ENCODE data around the gene ZNF236. TPM values are rescaled to one million over a fixed set of nuclear protein-coding genes. Genes with fewer than 3 reads are reported as not detected.

ZNF236 gene
- polyA plus RNA-seq, 3 donors, result 1.7 to 6.5 (median 2.4) TPM

DNA sequence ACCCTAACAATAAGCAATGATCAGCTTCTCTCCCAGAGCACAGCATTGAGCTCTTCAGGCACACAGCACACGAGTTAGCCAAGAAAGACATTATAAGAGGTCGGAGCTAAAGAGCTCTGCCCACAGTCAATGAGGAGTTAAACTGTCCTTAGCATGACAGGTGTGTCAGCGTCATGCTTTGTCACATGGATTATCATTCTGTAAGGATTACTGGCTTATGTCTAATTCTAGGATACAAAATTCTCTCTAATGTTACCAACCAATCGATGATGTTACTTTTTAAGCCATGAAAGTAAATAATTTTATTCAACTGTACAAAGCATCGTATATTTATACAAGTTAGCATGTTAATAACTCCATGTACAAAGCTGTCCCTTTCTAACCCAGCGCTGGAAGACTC is 108.8 kb downstream of the ZNF236 start:
- Histone ChIP-seq H3K9me3 (replicated peaks in 1 of 2; ENCODE audit: control insufficient read depth in 1 of 2, insufficient read depth in 1 of 2, low read length in 2 of 2) (no peaks in the 10 kb centered on the region), H4K20me1 (ENCODE audit: insufficient read depth, low read length) (no peaks in the 10 kb centered on the region), H3K4me2 (replicated peaks; ENCODE audit: extremely low read depth, low read length, poor library complexity, severe bottlenecking) (no peak overlapping the region), H3K27me3 (ENCODE audit: control insufficient read depth in 2 of 2, insufficient read depth in 2 of 2, low read length in 2 of 2) (no peaks in the 10 kb centered on the region), H3K4me1 (ENCODE audit: control insufficient read depth in 1 of 2, insufficient read depth in 2 of 2, low read length in 2 of 2) (no peaks in the 10 kb centered on the region), H3K36me3 (replicated peaks in 1 of 2; ENCODE audit: control insufficient read depth in 1 of 2, insufficient read depth in 2 of 2, low read length in 2 of 2) (peaks cover 62 to 99% of the 10 kb centered on the region in 2 donors), H3K79me2 (ENCODE audit: insufficient read depth, low read length) (no peaks in the 10 kb centered on the region), H2AFZ (ENCODE audit: insufficient read depth, low read depth, low read length, poor library complexity, severe bottlenecking) (no peak overlapping the region), H3K9ac (ENCODE audit: insufficient read depth, low read length, poor library complexity, severe bottlenecking) (no peak overlapping the region), H3K27ac (ENCODE audit: low read depth in 1 of 2, low read length in 2 of 2) (no peak overlapping the region), H3K4me3 (replicated peaks in 1 of 3; ENCODE audit: low read depth in 2 of 3, low read length in 3 of 3) (no peak overlapping the region)
- intact Hi-C loops (cut with micrococcal nuclease), result no loop called here
- peaks cover 69 to 71% of the 10 kb centered on the region in 2 donors for H3K36me3 Mint-ChIP-seq
- no peak overlapping the region for H3K27ac Mint-ChIP-seq
- no peaks in the 10 kb centered on the region for H3K4me1 Mint-ChIP-seq
- H3K27me3 Mint-ChIP-seq (ENCODE audit: low read depth in 3 of 3), result no peaks in the 10 kb centered on the region
- TF ChIP-seq, protein P1, sequence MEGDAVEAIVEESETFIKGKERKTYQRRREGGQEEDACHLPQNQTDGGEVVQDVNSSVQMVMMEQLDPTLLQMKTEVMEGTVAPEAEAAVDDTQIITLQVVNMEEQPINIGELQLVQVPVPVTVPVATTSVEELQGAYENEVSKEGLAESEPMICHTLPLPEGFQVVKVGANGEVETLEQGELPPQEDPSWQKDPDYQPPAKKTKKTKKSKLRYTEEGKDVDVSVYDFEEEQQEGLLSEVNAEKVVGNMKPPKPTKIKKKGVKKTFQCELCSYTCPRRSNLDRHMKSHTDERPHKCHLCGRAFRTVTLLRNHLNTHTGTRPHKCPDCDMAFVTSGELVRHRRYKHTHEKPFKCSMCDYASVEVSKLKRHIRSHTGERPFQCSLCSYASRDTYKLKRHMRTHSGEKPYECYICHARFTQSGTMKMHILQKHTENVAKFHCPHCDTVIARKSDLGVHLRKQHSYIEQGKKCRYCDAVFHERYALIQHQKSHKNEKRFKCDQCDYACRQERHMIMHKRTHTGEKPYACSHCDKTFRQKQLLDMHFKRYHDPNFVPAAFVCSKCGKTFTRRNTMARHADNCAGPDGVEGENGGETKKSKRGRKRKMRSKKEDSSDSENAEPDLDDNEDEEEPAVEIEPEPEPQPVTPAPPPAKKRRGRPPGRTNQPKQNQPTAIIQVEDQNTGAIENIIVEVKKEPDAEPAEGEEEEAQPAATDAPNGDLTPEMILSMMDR (IDR thresholded peaks at IDR 0.05), result no peak
- DNase-seq, result no peak
- 100% methylated on average over 1 of the region's 6 CpGs for WGBS (ENCODE audit: insufficient coverage)
- H3K4me3 Mint-ChIP-seq, result no peak overlapping the region
- H3K9me3 Mint-ChIP-seq, result no peaks in the 10 kb centered on the region

DNA sequence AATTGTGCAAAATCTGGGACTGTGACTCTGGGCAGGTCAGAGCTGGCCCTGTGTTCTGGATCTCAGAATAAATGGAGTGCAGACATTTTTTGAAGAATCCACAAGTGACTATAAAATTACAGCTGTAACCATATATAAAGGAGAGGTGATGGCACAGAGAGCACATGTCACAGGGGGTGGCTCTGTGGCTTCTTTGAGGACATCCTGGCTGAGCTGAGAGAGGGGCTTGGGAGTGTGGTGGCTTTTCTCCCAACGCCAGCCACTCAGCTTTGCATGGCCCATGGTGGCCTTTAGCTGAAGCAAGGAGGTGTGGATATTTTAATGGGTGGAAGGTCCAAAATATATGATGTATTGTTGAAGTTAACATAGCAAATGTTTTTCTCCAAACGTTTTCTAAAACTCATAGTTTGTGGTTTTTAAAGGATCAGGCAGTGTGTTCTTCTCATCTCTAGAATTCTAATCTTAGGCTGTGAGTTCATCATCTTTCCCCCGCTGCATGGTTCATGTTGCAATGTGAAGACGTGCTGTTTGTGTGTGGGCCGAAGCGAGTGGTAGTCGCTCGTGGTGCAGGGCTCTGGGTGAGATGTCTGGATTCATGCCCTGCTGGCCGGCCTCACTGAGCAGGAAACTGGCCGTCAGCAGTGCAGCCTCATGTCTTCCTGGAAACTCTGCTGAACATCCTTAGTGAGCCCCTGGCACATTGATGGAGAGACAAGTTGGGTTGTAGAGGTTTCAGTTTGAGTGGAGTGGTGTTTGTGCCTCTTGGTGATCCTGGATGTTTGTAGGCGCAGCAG is 109.9 kb downstream of the ZNF236 start:
- WGBS (ENCODE audit: insufficient coverage), result 92% methylated on average over 9 of the region's 11 CpGs
- no peaks in the 10 kb centered on the region for H3K4me1 Mint-ChIP-seq
- no peaks in the 10 kb centered on the region for H4K20me1 ChIP-seq (ENCODE audit: insufficient read depth, low read length)
- H2AFZ ChIP-seq (ENCODE audit: insufficient read depth, low read depth, low read length, poor library complexity, severe bottlenecking), result no peak overlapping the region
- H3K27me3 Mint-ChIP-seq (ENCODE audit: low read depth in 3 of 3), result no peaks in the 10 kb centered on the region
- H3K9ac ChIP-seq (ENCODE audit: insufficient read depth, low read length, poor library complexity, severe bottlenecking), result no peak overlapping the region
- H3K4me3 Mint-ChIP-seq, result no peak overlapping the region
- no peaks in the 10 kb centered on the region for H3K79me2 ChIP-seq (ENCODE audit: insufficient read depth, low read length)
- H3K36me3 Mint-ChIP-seq, result peaks cover 68 to 75% of the 10 kb centered on the region in 2 donors
- H3K9me3 ChIP-seq (replicated peaks in 1 of 2; ENCODE audit: control insufficient read depth in 1 of 2, insufficient read depth in 1 of 2, low read length in 2 of 2), result no peaks in the 10 kb centered on the region
- H3K9me3 Mint-ChIP-seq, result no peaks in the 10 kb centered on the region
- DNase-seq, result no peak
- no peak overlapping the region for H3K4me3 ChIP-seq (replicated peaks in 1 of 3; ENCODE audit: low read depth in 2 of 3, low read length in 3 of 3)
- peaks cover 62 to 99% of the 10 kb centered on the region in 2 donors for H3K36me3 ChIP-seq (replicated peaks in 1 of 2; ENCODE audit: control insufficient read depth in 1 of 2, insufficient read depth in 2 of 2, low read length in 2 of 2)
- no peaks in the 10 kb centered on the region for H3K27me3 ChIP-seq (ENCODE audit: control insufficient read depth in 2 of 2, insufficient read depth in 2 of 2, low read length in 2 of 2)
- intact Hi-C loops (cut with micrococcal nuclease), result no loop called here
- no peaks in the 10 kb centered on the region for H3K4me1 ChIP-seq (ENCODE audit: control insufficient read depth in 1 of 2, insufficient read depth in 2 of 2, low read length in 2 of 2)
- TF ChIP-seq, protein P1 (IDR thresholded peaks at IDR 0.05), result no peak
- H3K27ac Mint-ChIP-seq, result peak overlapping the region in 1 of 7 donors; percentile 15
- no peak overlapping the region for H3K27ac ChIP-seq (ENCODE audit: low read depth in 1 of 2, low read length in 2 of 2)
- no peak overlapping the region for H3K4me2 ChIP-seq (replicated peaks; ENCODE audit: extremely low read depth, low read length, poor library complexity, severe bottlenecking)
